Mesodermal cell (in vitro differentiated cells): ENCODE data around the gene TRIM42.

ENCODE experiments used
- H3K27ac ChIP-seq: 2 replicates; pipeline ENCODE4 v1.7.0; 2013; ENCODE audit warnings: mild to moderate bottlenecking, low read depth, low read length, moderate library complexity; ENCODE audit not compliant: severe bottlenecking
- H3K36me3 ChIP-seq: 2 replicates; pipeline ENCODE4 v1.7.1; 2013; ENCODE audit warnings: mild to moderate bottlenecking, low read length, moderate library complexity; ENCODE audit not compliant: control insufficient read depth, insufficient read depth
- H3K4me1 ChIP-seq: one replicate; pipeline ENCODE4 v1.7.1; 2013; ENCODE audit warnings: mild to moderate bottlenecking, low read length; ENCODE audit not compliant: insufficient read depth, control insufficient read depth, poor library complexity, severe bottlenecking
- H3K4me3 ChIP-seq: 2 replicates; pipeline ENCODE4 v1.7.0; 2013; ENCODE audit warnings: low read length, control low read depth, mild to moderate bottlenecking; ENCODE audit not compliant: insufficient read depth, poor library complexity, severe bottlenecking; ENCODE audit errors: extremely low read depth
- H3K9me3 ChIP-seq: 2 replicates; pipeline ENCODE4 v1.7.1; 2013; ENCODE audit warnings: mild to moderate bottlenecking, low read length, moderate library complexity; ENCODE audit not compliant: control insufficient read depth
- WGBS, 2 experiments: methylation state at CpG; one replicate each; pipeline ENCODE4 v1.1.5; 2013; ENCODE audit warnings: missing lambda C conversion rate in 2 of 2; ENCODE audit not compliant: insufficient coverage in 2 of 2; 5-methylcytosine and 5-hydroxymethylcytosine counted together

Gene TRIM42

GRCh38 chr3:140731440-140732119 lies 53.7 kb downstream of the TRIM42 start:
- no peak overlapping the region for H3K4me3 ChIP-seq
- H3K9me3 ChIP-seq: no peaks in the 10 kb centered on the region
- WGBS, 2 experiments: 89 to 92% methylated on average over 6 of the region's 6 CpGs
- no peaks in the 10 kb centered on the region for H3K36me3 ChIP-seq
- H3K27ac ChIP-seq: no peak overlapping the region
- no peaks in the 10 kb centered on the region for H3K4me1 ChIP-seq

- H3K9me3 ChIP-seq: no peaks in the 10 kb centered on the region
- no peak overlapping the region for H3K4me3 ChIP-seq
- no peaks in the 10 kb centered on the region for H3K36me3 ChIP-seq
- WGBS, 2 experiments: 60 to 88% methylated on average over 2 to 3 of the region's 3 CpGs
- no peaks in the 10 kb centered on the region for H3K4me1 ChIP-seq
- no peak overlapping the region for H3K27ac ChIP-seq
Measured at GRCh38 chr3:140733623-140734022, 55.8 kb downstream of the TRIM42 start.

DNA sequence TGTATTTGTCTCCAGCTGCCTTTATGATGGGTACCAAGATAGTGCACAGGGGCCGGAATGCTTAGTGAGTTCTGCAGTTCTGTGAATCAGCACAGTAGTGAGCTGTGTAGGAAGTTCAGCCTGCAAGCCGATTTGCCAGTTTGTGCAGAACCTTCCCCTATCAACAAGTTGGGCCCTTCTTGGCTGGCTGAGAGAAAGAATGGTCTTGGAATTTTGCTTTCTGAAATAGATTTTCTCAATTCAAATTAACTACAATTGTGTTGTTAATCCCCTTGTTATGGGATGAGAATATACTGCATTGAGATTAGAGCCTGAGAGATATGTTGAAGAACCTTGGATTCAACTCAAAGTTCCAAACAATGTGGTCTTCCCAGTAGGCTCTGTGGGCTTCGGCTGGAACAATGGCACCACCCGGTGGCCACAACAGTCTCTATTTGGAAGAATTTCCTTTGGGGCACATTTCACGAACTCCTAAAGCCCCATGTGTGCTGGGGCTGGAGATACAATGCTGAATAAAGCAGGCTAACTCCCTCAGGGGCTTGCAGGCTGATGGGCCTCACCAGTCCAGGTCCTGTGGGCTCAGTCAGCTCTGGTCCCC lies 59.1 kb downstream of the TRIM42 start:
- Histone ChIP-seq H3K9me3 (no peaks in the 10 kb centered on the region), H3K4me3 (no peak overlapping the region), H3K27ac (no peak overlapping the region), H3K4me1 (no peaks in the 10 kb centered on the region), H3K36me3 (no peaks in the 10 kb centered on the region)
- 12 to 29% methylated on average over 1 to 3 of the region's 5 CpGs for WGBS, 2 experiments

DNA sequence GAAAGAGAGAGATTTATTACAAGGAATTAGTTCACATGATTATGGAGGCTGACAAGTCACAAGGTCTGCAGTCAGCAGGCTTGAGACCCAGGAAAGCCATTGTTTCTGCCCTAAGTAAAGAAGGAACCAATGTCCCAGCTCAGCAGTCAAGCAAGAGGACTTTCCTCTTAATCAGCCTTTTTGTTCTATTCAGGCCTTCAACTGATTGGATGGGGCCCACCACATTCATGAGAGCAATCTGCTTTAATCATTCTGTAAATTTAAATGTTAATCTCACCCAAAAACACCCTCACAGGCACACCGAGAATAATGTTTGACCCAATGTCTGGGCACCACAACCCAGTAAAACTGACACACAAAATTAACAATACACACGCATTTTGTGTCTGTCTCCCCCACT lies 64.3 kb downstream of the TRIM42 start:
- Histone ChIP-seq H3K9me3 (no peaks in the 10 kb centered on the region), H3K36me3 (no peaks in the 10 kb centered on the region), H3K27ac (no peak overlapping the region), H3K4me3 (no peak overlapping the region), H3K4me1 (no peaks in the 10 kb centered on the region)
- 86% methylated on average over 1 of the region's 2 CpGs; no CpG with 5 or more reads in 1 of the 2 experiments for WGBS, 2 experiments

GRCh38 chr3:140748171-140748570 lies 70.3 kb downstream of the TRIM42 start:
- Histone ChIP-seq H3K4me3 (no peak overlapping the region), H3K36me3 (no peaks in the 10 kb centered on the region), H3K4me1 (no peaks in the 10 kb centered on the region), H3K27ac (no peak overlapping the region), H3K9me3 (no peaks in the 10 kb centered on the region)
- 64 to 90% methylated on average over 2 to 3 of the region's 3 CpGs for WGBS, 2 experiments

DNA sequence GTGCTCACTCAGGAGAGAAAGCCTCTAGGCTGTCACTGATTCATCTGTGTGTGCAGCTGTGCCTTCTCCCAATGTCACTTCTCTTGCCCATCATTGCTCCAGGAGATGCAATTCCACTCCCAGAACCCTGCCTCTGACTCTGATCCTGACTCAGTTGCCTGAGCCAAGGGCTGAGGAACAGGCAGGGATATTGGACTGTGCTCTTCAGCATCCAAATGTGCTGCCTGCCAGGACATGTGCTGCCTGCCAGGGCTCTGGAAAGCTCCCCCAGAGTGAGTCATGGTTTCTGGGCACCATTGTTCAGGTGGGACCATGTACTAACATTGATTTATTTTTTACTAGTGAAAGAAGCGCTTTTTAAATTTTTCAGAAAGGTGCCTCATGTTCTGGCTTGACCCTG lies 71.0 kb downstream of the TRIM42 start:
- no peaks in the 10 kb centered on the region for H3K9me3 ChIP-seq
- H3K4me1 ChIP-seq: no peaks in the 10 kb centered on the region
- H3K36me3 ChIP-seq: no peaks in the 10 kb centered on the region
- H3K4me3 ChIP-seq: no peak overlapping the region
- no peak overlapping the region for H3K27ac ChIP-seq
- WGBS, 2 experiments: no CpG with 5 or more reads among the region's 1 CpG
